ENCODE data around the gene EEF1A2.
"Not testable (repeated sequence)": the region's sequence is repeated elsewhere in the genome, so short reads cannot be mapped to it uniquely, and the experiment has no call there.

The EEF1A2 gene

DNA sequence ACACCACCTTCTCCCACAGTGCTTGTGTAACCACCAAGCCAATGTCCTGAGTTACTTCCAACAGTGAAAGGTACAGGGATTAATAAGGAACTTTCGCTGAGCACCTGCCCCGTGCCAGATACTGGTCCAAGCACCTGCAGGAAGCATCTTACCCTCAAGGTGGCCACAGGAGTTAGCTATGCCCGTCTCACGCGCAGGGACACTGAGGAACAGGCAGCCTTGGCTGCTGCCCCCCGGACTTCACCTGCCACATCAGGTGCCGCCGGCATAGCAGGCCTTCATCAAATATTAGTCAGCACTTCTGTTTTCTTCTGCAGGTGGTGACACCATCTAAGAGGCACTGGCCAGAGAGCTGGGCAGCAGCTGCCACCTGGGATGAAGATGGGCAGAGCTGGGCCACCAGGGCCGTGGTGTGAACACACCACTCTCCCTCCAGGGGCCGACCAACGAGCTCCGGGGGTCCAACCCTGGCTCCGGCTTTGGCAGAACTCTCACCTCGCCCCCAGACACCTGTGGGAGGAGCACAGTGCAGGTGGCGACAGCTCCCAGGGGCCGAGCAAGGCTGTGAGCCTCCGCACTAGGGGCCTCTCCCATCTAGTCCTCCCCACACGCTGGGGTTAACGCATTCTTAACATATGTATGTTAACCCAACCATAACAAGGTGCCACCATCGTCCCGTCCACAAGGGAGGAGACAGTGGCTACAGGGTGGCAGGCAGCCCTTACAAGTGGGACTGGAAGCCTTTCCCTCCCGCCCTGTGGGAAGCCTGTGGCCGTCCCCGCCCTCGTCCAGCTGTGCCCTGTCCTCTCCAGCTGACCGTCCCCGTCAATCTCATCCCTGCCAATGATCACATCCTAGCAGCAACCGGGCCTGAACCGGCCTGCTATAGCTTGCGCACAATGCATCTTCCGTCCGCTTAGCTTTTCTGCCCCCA, 18.8 kb upstream of the EEF1A2 start:
- TF ChIP-seq, protein P1, sequence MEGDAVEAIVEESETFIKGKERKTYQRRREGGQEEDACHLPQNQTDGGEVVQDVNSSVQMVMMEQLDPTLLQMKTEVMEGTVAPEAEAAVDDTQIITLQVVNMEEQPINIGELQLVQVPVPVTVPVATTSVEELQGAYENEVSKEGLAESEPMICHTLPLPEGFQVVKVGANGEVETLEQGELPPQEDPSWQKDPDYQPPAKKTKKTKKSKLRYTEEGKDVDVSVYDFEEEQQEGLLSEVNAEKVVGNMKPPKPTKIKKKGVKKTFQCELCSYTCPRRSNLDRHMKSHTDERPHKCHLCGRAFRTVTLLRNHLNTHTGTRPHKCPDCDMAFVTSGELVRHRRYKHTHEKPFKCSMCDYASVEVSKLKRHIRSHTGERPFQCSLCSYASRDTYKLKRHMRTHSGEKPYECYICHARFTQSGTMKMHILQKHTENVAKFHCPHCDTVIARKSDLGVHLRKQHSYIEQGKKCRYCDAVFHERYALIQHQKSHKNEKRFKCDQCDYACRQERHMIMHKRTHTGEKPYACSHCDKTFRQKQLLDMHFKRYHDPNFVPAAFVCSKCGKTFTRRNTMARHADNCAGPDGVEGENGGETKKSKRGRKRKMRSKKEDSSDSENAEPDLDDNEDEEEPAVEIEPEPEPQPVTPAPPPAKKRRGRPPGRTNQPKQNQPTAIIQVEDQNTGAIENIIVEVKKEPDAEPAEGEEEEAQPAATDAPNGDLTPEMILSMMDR (IDR thresholded peaks at IDR 0.05; ENCODE audit: low read depth, low read length), result no peak
- DNase-seq (ENCODE audit: low read depth, low spot score), result no peak
- in situ Hi-C loops (cut with HindIII; ENCODE audit: low sequenced_read_pairs), result no loop called here
- H3K4me3 ChIP-seq (ENCODE audit: low read depth, low read length), result no peak overlapping the region

DNA sequence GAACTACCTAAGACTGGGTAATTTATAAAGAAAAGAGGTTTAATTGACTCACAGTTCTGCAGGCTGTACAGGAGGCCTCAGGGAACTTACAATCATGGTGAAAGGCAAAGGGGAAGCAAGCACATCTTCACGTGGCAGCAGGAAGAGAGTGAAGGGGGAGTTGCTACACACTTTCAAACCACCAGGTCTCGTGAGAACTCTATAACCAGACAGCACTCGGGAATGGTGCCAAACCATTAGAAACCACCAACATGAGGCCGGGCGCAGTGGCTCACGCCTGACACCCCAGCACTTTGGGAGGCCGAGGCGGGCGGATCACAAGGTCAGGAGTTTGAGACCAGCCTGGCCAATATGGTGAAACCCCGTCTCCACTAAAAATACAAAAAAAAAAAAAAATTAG, 15.6 kb upstream of the EEF1A2 start:
- DNase-seq (ENCODE audit: low read depth, low spot score); H3K4me3 ChIP-seq (ENCODE audit: low read depth, low read length); in situ Hi-C loops (cut with HindIII; ENCODE audit: low sequenced_read_pairs): not testable (repeated sequence)

DNA sequence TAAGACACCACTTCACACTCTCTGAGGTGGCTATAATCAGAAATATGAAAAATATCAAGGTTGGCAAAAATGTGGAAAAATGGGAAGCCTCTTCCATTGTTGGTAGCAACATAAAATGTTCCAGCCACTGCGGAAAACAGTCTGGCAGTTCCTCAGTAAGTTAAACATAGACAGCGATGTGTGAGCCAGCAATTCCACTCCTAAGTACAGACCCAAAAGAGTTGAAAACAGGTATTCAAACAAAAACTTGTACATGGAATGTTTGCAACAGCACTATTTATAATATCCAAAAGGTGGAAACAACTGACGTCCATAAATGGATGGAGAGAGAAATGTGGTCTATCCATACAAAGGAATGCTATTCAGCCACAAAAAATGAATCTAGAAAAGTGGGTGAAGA, 14.3 kb upstream of the EEF1A2 start:
- TF ChIP-seq, protein P1 (IDR thresholded peaks at IDR 0.05; ENCODE audit: low read depth, low read length), result no peak
- in situ Hi-C loops (cut with HindIII; ENCODE audit: low sequenced_read_pairs), result no loop called here
- no peak for DNase-seq (ENCODE audit: low read depth, low spot score)
- no peak overlapping the region for H3K4me3 ChIP-seq (ENCODE audit: low read depth, low read length)

DNA sequence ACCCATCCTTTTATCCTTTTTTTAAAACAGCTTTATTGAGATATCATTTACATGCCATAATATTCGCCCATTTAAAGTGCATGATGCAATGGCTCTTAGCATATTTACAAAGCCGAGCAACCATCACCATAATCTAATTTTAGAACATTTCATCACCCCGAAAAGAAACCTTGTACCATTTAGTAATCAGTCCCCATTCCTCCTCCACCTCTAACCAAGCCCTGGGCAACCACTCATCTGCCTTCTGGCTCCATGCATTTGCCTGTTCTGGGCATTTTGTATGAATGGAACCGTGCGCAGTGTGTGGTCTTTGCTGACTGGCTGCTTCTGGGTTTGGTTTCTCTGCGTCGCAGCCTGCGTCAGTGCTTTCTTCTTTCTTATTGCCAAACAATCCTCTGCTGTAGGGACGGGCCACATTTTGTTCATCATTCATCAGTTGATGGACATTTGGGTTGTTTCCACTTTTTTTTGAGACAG, 10.2 kb upstream of the EEF1A2 start:
- no peak overlapping the region for H3K4me3 ChIP-seq (ENCODE audit: low read depth, low read length)
- DNase-seq (ENCODE audit: low read depth, low spot score), result no peak
- in situ Hi-C loops (cut with HindIII; ENCODE audit: low sequenced_read_pairs), result no loop called here
- TF ChIP-seq, protein P1 (IDR thresholded peaks at IDR 0.05; ENCODE audit: low read depth, low read length), result no peak

DNA sequence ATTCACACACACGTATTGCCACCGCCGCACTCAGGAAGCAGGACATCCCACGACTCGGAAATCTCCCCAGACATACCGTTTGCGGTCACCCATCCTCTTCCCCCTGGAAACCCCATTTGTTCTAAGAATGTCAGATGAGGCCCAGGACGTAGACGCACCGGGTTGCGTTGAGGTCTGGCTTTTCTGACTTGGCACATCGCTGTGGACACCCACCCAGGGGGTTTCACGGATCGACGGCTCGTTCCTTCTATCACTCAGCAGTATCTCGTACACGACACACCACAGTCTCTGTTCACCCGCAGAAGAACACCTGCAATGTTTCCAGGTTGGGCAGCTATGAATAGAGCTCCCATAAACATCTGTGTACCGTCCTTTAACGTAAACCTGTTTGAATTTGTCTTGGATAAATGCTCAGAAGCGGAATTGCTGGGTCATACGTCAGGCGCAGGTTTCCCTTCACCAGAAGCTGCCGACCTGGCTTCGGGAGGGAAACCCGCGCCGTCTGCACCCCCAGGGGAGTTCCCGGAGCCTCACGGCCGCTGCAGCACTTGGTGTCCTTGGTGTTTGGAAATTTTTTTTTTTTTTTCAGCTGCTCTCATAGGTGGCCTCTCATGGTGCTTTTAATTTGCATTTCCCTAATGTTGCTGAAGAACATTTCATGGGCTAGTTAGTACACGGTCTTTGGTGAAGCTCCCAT, 9.3 kb upstream of the EEF1A2 start:
- TF ChIP-seq, protein P1 (IDR thresholded peaks at IDR 0.05; ENCODE audit: low read depth, low read length), result no peak
- no peak for DNase-seq (ENCODE audit: low read depth, low spot score)
- in situ Hi-C loops (cut with HindIII; ENCODE audit: low sequenced_read_pairs), result no loop called here
- no peak overlapping the region for H3K4me3 ChIP-seq (ENCODE audit: low read depth, low read length)

DNA sequence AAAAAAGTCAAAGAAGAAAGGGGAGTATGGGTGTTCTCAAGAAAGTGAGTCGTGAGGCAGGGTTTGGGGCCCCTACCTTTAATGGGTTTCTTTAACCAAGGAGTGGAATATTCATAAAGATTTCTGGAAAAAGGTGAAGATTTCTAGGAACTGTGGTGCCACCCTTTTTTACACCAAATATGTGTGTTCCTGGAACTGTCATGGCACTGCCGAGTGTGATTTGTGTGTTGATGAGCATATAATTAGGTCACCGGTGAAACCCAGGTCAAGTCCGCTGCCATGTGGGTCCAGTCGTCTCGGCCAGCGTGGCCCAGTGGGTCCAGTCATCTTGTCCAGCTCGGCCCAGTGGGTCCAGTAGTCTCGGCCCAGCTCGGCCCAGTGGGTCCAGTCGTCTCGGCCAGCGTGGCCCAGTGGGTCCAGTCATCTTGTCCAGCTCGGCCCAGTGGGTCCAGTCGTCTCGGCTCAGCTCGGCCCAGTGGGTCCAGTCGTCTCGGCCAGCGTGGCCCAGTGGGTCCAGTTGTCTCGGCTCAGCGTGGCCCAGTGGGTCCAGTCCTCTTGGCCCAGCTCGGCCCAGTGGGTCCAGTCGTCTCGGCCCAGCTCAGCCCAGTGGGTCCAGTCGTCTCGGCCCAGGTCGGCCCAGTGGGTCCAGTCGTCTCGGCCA, 8.3 kb upstream of the EEF1A2 start:
- TF ChIP-seq, protein P1 (IDR thresholded peaks at IDR 0.05; ENCODE audit: low read depth, low read length), result no peak
- no peak for DNase-seq (ENCODE audit: low read depth, low spot score)
- in situ Hi-C loops (cut with HindIII; ENCODE audit: low sequenced_read_pairs), result no loop called here
- no peak overlapping the region for H3K4me3 ChIP-seq (ENCODE audit: low read depth, low read length)
